NCI-H82 (cell line): ENCODE measurements around the gene ZNF416.
A peak's percentile ranks its signal among the peaks of the same experiment; 100 is the strongest.

Experiments
- DNase-seq: peaks from one replicate; lab custom pipeline; 2025; lab: John Stamatoyannopoulos, UW

Gene ZNF416

GRCh38 chr19:57578487-57579205 is at the start of gene ZNF416:
Gene ZNF416 (minus strand): TSS chr19:57578911. CDS start chr19:57578704, 207 bp downstream.
- DNase-seq, result peak; percentile 99

- DNase-seq, result no peak
Measured at GRCh38 chr19:57623091-57623490, 44.4 kb upstream of the ZNF416 start.

- DNase-seq, result no peak
Measured at GRCh38 chr19:57620673-57621348, 42.1 kb upstream of the ZNF416 start.

- DNase-seq, result no peak
Measured at GRCh38 chr19:57615346-57615745, 36.6 kb upstream of the ZNF416 start.

- DNase-seq, result peak; percentile 96
Measured at GRCh38 chr19:57613941-57614743, 35.4 kb upstream of the ZNF416 start, which contains the start of gene ZNF134. Gene ZNF134 (plus strand): TSS chr19:57614242. CDS start chr19:57619469, 5,227 bp downstream.

- DNase-seq, result no peak
Measured at GRCh38 chr19:57611113-57611512, 32.4 kb upstream of the ZNF416 start.

GRCh38 chr19:57606931-57607330 is 28.2 kb upstream of the ZNF416 start:
- no peak for DNase-seq

- peak; percentile 96 for DNase-seq
Measured at GRCh38 chr19:57599761-57600383, 21.2 kb upstream of the ZNF416 start, which contains the start of gene ZNF530. Gene ZNF530 (plus strand): TSS chr19:57599885. CDS start chr19:57604346, 4,461 bp downstream.

- no peak for DNase-seq
Measured at GRCh38 chr19:57599377-57599760, 20.7 kb upstream of the ZNF416 start.

GRCh38 chr19:57587529-57587928 is 8.8 kb upstream of the ZNF416 start:
- no peak for DNase-seq

GRCh38 chr19:57583521-57584416 is 5.1 kb upstream of the ZNF416 start, which contains the start of gene ZIK1:
Gene ZIK1 (plus strand): TSS chr19:57584145. CDS start chr19:57584357, 212 bp downstream.
- DNase-seq, result peak; percentile 98

GRCh38 chr19:57583104-57583520 is 4.4 kb upstream of the ZNF416 start:
- no peak for DNase-seq

GRCh38 chr19:57576661-57577060 is 2.0 kb downstream of the ZNF416 start:
- no peak for DNase-seq

- DNase-seq, result no peak
Measured at GRCh38 chr19:57572415-57572947, 6.2 kb downstream of the ZNF416 start.

- no peak for DNase-seq
Measured at GRCh38 chr19:57570707-57571106, 8.0 kb downstream of the ZNF416 start.

GRCh38 chr19:57566396-57567265 is 12.1 kb downstream of the ZNF416 start:
- peak; percentile 11 for DNase-seq

- no peak for DNase-seq
Measured at GRCh38 chr19:57563547-57563946, 15.2 kb downstream of the ZNF416 start.

- no peak for DNase-seq
Measured at GRCh38 chr19:57560049-57560491, 18.6 kb downstream of the ZNF416 start.

- DNase-seq, result peak; percentile 90
Measured at GRCh38 chr19:57559404-57560025, 19.2 kb downstream of the ZNF416 start, which contains the start of gene ZNF550. Gene ZNF550 (minus strand): TSS chr19:57559863. CDS start chr19:57559682, 181 bp downstream.
